Measurements from ENCODE around the gene CTAGE1. TPM values are rescaled to one million over a fixed set of nuclear protein-coding genes. Genes with fewer than 3 reads are reported as not detected.
A peak's percentile ranks its signal among the peaks of the same experiment; 100 is the strongest.
"Not testable (repeated sequence)": the region's sequence is repeated elsewhere in the genome, so short reads cannot be mapped to it uniquely, and the experiment has no call there.

Gene CTAGE1
- total RNA-seq, 1 experiment from 2014 or later, result not detected

DNA sequence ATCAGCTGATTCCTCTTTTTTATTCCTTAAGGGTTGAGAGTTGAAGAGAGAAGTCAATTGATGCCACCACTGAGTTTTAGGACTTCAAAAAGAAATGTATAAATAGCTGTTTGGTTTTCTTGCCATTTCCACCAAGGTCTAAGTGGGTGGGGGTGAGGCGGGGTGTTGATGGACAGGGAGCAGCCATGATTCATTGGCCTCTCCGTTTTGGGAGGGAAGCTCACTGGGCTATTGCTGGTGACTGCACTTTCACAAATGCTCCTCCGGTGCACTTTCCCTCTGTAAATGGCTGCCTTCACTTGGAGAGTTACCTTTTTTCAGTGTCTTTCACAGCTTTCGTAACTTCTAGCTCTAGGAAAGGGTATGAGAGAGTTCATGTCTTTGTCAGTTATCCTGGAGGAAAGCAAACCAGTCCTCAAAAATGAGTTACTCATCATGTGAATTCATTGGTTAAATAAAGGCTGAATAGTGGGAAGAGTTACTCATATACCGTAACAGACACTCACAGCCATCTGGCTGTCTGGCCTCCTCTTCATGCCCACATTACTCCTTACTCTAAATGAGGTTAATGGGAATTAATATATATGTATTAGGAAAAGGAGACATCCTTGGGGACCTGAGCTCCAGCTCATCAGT, 17.4 kb upstream of the CTAGE1 start:
- no peak for DNase-seq (ENCODE audit: low spot score)

DNA sequence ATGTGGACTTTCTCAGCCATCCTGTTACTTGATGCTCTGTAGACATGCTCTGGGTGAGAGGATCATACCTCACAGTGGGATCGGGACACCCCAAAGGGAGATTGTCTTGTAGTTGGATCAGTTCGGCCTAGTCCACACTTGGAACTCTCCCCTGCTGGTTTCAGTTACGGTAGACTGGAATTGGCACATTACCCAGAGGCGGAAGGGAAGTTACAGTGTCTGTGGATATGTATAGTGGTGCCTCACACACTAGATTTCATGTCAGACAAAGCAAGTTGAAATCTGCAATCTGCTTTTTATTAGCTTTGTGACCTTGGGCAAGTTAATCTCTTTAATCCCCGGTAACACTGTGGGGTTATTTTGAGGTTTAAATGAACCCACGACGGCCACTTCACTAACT, 16.2 kb upstream of the CTAGE1 start:
- DNase-seq (ENCODE audit: low spot score), result no peak

DNA sequence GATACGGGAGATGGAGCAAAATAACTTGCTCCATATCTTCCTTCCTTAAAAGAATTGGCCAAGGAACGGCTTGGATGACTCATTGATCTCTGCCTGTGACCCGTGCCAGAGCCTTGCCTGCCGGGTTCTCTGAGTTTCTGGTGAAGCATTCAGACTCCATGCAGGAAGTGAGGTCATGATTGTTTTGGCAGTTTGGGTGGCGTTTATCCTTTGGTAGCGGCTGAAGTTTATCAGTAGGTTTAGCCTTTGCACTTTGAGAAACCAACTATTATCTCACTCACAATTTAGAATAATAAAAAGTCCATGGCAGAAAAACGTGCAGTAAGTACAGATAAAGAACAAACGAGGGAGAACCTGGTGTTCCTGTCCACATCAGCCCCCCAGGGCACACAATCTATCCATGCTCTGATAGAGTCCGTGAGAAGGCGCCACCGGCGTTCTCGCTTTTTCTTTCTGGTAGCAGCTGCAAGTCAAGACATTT, 15.0 kb upstream of the CTAGE1 start:
- peak; percentile 83 for DNase-seq (ENCODE audit: low spot score)

DNA sequence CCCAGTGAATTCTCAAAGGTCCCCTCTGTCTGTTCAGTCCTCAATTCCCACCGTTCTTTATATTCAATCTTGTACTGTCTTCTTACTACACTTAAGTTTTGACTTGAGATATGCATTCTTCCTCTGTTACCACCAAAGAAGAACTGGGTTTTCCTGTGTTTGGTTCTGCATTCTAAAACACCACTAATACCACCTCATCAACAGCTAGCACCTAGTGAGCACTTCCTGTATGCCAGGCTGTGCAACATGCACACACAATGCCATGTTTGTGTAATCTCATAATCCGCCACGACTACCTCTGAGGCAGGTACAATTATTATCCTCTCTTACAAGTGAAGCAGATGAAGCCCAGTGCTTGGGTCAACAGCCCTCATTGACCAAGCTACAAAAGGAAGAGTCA, 11.8 kb upstream of the CTAGE1 start:
- no peak for DNase-seq (ENCODE audit: low spot score)

DNA sequence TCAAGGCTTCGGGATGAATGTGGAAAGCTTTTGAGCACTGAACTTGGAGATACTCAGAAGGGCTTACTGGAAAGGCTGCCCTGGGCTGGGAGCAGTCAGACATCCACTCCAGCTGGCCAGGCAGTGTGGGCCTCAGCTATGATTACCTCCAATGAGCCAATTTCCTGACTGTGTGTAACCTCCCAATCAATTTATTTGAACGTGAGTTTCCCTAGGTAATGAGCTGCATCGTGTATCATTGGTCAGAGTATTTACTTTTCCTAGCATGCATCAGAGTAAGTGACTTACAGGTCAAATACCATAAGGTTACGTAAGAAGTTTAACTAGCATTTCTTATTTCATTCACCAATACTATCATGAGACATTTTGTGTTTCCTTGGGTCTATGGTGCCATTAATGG, 11.0 kb upstream of the CTAGE1 start:
- no peak for DNase-seq (ENCODE audit: low spot score)

DNA sequence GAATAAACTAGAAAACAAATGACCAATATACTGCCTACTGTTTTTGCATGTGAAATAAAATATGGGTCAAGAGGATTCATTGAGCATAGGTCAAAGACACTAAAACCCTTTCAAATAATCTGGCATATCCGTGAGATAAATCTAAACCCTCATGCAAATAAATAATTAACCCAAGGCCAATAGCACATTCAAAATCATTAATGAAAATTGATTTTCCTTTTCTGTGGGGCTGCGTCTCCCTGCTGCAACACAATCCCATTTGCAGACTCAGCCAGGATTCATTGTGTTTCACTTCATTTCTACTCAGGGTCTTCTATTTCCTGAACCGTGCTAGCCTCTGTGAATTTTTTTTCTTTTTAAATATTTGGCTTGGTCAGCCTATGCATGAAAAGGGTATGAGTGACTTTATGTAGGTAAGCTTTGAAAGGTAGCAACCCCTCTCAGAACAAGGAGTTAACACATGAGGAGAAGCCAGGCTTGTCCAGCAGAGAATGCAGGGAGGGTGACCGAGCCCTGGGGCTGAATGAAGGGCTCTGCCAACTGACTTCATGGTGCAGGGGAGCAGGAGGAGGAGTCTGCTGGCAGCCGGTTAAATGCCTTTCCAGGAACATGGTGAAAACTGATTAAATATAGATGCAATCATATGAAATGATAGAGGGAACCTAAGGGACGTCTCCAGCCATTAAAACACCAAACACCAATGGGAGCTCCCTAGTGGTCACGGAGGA, 10.3 kb upstream of the CTAGE1 start:
- DNase-seq (ENCODE audit: low spot score), result no peak

DNA sequence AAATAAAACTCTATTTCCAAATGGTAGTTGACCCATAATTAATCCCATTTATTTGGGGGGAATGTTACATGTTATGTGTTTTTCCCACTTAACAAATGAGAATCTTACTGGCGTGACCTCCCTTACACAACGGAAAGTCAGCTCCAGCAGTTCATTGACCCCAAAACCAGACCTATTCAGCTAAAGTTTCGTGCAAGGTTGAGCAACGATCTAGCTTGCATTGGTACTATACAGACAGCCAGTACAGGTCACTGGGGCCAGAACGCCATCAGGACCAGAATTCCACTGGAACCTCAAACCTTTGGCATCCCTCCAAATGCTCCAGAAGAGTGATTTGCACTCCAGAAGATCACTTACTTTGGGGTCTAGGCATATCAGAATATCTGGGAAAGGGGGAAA, 6.8 kb upstream of the CTAGE1 start:
- DNase-seq (ENCODE audit: low spot score), result no peak

DNA sequence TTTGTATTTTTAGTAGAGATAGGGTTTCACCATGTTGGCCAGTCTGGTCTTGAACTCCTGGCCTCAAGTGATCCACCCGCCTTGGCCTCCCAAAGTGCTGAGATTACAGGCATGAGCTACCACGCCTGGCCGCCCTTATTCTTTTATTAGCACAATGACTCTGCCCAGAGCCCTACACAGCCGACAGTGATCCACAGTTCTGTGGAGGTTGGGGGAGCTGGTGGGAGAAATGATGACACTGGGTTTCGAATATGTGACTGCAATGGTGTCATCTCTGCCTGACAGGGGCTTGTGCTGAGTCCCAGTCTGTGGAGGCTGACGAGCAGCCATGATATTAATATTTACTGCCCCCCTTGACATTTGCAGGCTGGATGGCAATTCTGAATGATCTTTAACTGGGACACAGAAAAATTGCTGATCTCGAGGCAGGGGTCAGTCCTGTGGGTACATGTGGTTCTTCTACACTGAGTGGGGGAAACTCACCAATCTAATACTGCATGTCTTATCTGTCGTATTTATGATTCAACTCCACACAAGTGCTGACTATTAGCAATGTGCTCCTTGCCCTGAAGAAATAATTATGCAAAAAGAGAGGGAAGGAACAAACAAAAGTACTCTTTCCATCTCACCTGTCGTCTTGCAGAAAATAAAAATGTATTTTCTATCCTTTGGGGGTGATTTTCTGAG, 6.3 kb upstream of the CTAGE1 start:
- DNase-seq (ENCODE audit: low spot score), result no peak

DNA sequence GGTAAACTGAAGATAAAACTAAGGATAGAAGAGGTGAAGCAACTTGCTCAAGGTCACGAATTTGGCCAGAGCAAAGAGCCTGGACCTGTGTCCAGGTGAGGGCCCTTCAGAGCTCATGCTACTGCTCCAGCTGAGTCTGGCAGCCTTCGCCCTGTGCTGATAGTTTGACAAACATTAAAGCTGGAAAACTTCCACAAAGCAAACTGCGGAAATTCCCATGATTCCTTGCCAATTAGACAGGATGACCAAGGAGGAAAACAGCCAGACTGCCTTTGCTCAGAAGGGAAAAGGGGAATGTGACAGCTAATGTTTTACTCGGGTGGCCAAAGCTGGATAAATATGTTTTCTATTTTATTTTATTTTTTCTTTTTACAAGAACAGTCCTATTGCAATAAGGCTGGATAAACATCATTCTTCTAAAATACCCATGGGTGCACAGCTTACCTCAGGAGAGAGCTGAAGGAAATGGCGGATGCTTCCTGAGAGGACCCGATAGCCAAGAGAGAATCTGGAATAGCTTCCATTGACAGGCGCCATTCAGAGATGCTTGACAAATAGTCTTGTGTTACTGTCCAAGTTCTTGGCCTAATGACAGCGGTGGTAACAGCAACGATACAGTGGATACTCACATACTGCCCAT, 5.3 kb upstream of the CTAGE1 start:
- DNase-seq (ENCODE audit: low spot score), result no peak

DNA sequence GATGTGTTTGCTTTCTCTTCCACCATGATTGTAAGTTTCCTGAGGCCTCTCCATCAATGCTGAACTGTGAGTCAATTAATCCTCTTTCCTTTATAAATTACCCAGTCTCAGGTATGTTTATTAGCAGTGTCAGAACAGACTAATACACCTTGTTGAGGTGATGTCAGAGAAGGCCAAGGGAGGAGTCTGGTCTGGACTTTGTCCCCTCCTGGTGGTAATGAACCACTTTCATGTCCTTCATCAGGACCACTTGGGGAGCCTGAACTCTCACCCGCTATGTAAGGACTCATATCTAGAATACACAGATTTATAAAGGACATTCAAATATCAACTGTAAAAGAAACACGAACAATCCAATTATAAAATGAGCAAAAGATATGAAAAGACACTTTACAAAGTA, 2.9 kb upstream of the CTAGE1 start:
- DNase-seq (ENCODE audit: low spot score), result no peak

DNA sequence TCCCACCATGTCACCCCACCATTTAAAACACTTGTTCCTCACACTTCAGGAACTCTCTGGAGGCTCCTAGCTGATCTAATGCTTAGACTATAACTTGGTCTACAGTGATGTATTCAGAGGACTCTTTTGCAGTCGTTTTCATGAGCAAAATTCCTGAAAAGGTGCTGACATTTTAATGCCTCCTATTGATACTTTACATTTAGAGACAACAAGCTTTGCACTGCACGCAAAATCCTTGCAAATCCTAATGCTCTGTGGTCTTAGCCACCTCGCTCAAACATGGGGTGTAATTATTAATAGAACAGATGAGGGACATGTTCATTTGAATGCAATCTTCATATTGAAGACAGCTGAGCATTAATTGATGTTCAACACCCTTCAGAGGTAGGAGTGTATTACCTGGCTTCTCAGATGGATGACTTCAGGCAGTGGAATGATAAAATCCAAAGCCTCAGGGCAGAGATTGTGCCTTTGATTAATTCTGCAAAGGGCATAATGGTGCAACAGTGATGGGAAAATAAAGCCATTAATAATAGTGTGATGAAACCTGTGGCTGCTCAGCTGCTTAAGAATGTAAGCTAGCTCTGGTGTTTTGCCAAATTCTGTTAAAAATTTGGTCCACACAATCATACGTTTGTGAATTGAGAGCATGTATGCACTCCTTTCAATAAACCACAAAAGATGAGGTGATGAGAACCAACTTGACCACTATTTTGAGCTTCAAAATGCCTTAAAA, 5.4 kb downstream of the CTAGE1 start:
- DNase-seq (ENCODE audit: low spot score), result no peak

DNA sequence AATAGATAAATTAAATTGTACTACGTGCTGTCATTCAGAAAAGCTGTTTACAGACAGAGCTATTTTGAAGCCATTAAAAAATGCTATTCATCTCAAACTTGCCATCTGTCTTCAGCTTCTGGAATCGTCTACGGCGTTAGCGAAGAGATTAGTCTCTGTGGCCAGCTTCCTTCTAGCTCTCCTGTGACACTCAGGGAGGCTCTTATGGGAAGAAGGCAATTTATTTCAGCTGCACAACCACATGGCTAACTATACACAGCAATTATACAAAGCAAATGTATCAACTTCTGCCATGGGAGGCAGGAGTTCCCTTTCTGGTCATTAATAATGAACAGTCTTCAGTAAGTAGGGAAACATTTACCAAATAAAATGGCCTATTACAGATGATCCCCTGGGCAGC, 6.3 kb downstream of the CTAGE1 start:
- no peak for DNase-seq (ENCODE audit: low spot score)

DNA sequence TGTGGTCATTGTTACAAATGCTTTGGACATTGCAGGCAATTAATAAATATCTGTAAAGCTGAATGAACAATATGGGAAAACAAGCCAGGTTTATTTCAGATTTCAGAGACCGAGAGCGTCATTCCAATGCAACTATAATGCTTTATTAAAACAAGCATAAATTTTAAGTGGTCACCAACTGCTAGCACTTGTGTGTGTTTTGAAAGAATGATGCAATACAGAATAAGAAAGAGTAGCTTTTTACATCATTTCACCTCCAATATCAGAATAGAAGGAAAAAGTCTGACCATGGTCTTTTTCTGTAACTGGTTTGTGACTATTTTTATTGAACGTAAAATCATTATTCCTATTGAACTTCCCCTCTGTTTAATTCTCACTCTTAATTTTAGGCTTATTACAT, 7.6 kb downstream of the CTAGE1 start:
- DNase-seq (ENCODE audit: low spot score), result no peak

DNA sequence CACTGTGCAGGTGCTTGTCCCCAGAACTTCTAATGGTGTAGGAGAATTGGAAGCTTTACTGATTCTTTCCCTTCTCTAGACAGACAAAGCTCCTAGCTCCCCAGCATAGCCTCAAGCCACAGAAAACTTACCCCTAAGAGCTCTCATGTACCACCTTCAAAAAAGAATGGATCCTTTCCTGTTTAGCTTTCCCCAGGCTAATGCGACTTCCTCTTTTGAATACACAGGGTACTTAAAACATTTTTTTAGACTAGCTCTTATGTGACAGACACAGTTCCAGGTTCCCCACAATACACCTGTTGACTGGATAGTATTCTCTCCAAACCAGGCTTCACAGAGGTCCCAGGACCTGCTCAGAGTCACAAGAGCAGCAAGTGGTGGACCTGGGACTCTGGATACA, 8.3 kb downstream of the CTAGE1 start:
- no peak for DNase-seq (ENCODE audit: low spot score)

DNA sequence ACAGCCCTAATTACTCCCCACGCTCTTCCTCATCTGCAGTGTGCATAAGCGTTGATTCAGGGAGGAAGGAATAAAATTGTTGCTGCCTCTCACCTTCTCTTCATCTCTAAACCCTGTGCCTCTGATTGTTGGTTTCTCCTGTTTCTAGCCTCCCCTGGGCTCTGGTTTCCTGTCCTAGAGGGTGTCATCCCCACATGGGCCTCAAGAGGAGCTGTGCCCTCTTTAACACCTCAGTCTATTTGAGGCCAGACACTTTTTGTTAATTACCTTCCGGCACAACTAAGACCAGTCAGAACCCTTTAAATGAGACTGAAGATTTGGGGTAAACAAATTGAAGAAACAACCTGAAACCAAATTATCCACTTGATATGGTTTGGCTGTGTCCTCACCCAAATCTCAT, 9.7 kb downstream of the CTAGE1 start:
- no peak for DNase-seq (ENCODE audit: low spot score)

DNA sequence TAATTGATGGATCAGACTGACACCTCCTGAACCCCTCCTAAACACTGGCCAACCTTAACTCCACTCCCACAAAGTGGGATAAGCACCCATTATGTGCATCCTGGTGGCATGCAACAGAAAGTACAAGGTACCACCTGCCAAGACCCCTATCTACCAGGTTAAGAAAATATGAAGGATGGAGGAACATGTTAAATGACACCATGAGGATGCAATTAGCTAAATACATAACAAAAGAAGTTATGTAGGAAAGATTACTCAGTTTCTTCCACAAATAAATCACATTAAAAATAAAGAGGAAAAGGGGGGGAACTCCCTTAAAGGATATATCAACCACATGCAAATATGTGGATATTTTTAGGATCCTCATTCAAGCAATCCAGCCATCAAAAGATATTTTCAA, 12.6 kb downstream of the CTAGE1 start:
- no peak for DNase-seq (ENCODE audit: low spot score)

DNA sequence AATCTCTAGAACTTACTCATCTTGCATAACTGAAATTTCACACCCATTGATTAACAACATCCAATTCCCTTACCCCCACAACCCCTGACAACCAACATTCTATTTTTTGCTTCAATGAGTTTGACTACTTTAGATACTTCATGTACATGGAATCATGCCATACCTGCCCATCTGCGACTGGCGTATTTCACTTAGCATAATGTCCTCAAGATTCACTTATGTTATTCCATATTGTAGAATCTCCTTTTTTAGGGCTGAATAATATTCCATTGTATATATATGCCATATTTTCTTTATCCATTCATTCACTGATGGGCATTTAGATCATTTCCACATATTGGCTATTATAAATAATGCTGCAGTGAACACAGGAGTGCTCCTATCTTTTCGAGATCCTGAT, 13.8 kb downstream of the CTAGE1 start:
- DNase-seq (ENCODE audit: low spot score), result no peak

DNA sequence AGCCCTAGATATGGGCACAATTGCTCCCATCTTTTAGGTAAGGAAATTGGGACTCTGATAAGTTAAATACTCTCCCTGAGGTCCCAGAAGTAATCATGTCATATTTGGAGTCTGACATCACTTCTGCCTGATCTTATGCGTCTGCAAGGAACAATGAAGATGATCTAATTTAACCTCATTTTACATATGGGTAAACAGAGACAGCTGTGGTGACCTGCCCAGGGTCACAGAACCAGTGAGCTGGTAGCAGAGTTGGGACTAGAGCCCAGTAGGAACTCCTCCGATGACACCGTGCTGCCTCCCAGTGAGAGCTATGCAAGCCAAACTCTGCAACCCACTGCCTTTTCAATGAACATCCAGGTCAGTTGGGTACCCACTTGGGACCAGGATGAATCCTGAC, 17.8 kb downstream of the CTAGE1 start:
- no peak for DNase-seq (ENCODE audit: low spot score)

DNA sequence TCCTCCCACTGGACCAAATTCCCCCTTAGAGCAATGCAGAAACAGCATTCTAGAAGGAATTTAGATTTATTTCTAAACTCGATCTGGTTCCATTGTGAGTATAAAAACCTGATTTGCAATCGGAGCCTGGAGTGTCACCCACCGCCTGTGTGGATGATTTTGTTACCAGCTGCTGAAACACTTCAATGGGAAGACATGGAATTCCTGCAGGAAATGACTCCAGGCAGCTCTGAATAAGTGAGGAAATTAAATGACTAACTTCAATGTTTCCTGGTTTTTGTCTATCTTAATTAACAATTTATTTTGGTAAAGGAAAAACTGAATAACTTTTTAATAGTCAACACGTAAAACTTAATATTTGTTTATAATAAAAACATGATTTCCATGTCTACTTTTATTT, 19.3 kb downstream of the CTAGE1 start:
- DNase-seq (ENCODE audit: low spot score), result no peak

DNA sequence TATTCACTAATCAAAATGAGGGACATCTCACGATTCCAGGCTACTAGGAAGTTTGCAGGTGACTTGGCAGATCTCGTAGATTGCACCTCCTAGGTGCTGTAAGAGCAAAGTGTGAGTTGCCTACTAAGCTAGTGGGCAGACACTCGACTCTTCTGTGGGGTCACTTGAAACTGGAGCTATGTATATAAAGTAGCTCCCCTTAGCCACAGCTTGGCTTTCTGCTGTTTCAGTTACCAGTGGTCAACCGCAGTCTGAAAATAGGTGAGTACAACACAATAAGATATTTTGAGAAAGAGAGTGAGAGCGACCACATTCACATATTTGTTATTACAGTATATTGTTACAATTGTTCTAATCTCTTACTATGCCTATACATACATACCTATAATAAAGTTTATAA, 23.3 kb downstream of the CTAGE1 start:
- no peak for DNase-seq (ENCODE audit: low spot score)

DNA sequence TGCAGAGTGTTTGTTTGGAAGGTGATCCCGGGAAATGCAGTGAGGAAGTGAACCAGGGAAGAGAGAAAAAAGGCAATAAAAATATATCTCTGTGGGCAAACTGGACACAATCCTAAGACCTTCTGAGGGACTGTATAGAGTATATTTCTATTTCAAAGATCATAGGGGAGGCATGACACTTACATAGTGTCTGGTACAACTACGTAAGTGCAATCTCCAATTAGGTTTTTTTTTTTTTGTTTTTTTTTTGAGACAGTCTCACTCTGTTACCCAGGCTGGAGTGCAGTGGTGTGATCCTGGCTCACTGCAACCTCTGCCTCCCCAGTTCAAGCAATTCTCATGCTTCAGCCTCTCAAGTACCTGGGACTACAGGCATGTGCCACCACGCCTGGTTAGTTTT, 24.6 kb downstream of the CTAGE1 start:
- DNase-seq (ENCODE audit: low spot score), result not testable (repeated sequence)

Measured in HT-29 (cell line).